A549 (cell line): ENCODE results near the gene NAA38. TPM values are rescaled to one million over a fixed set of nuclear protein-coding genes. Genes with fewer than 3 reads are reported as not detected.

Experiments
- ATAC-seq, 2 experiments: fragments of 200-7000 bp in 1 of 2; fragments of >200 bp in 1 of 2; cut with Nextera tagmentation in 1 of 2; cut with Tn5 transposase in 1 of 2; 3 replicates each; pipeline versions ENCODE4 v1.8.0 to v1.9.1; 2018 to 2020; ENCODE audit warnings: mild to moderate bottlenecking in 1 of 2, moderate library complexity in 1 of 2
- CTCF ChIA-PET: fragments of 300-600 bp; sonication (Branson Sonifier 250); formaldehyde crosslinking; extraction: SDS; loops from one replicate; lab custom pipeline; 2021; ENCODE audit warnings: antibody characterized with exemption, inconsistent platforms; lab: Yijun Ruan, JAX
- POLR2A ChIA-PET: fragments of 350-600 bp; formaldehyde crosslinking; extraction: SDS; loops from one replicate; lab custom pipeline; 2021; ENCODE audit warnings: antibody characterized with exemption, inconsistent platforms; lab: Yijun Ruan, JAX
- DNase-seq, 2 experiments: peaks; one replicate each; pipeline versions ENCODE4 v3.0.0 to v3.0.0-alpha.2; 2011 to 2016; ENCODE audit warnings: low read depth in 1 of 2, low spot score in 1 of 2
- FAIRE-seq: peaks from 2 replicates; lab custom pipeline; 2011; peaks lifted over from hg19 to GRCh38; lab: Jason Lieb, UNC
- H3K27ac ChIP-seq, 2 experiments: fragments of >200 bp; sonication (Bioruptor Twin); formaldehyde crosslinking; 3 replicates each; pipeline ENCODE4 v1.5.1; 2016 to 2017
- H3K4me1 ChIP-seq: fragments of >200 bp; sonication (Bioruptor Twin); formaldehyde crosslinking; 3 replicates; pipeline ENCODE4 v1.6.1; 2016
- H3K4me2 ChIP-seq: fragments of >200 bp; sonication (Bioruptor Twin); formaldehyde crosslinking; 3 replicates; pipeline ENCODE4 v1.6.1; 2016
- H3K4me3 ChIP-seq: fragments of >200 bp; sonication (Bioruptor Twin); formaldehyde crosslinking; 3 replicates; pipeline ENCODE4 v1.5.1; 2016
- H3K9me3 ChIP-seq: fragments of >200 bp; sonication (Bioruptor Twin); formaldehyde crosslinking; 3 replicates; pipeline ENCODE4 v1.6.1; 2016
- ATOH8 ChIP-seq: fragments of 250-450 bp; sonication (Bioruptor Pico); IDR thresholded peaks from 2 replicates; pipeline ENCODE4 v1.5.0; 2020; ENCODE audit warnings: low read depth, mild to moderate bottlenecking, moderate library complexity
- CHD2 ChIP-seq: fragments of 150-350 bp; IDR thresholded peaks from 2 replicates; pipeline ENCODE4 v1.6.1; 2014; ENCODE audit warnings: low read length; ENCODE audit not compliant: partially characterized antibody
- CTCF ChIP-seq: fragments of >200 bp; sonication (Bioruptor Twin); formaldehyde crosslinking; IDR thresholded peaks from 3 replicates; pipeline ENCODE4 v1.5.1; 2016
- EHMT2 ChIP-seq: fragments of 200-600 bp; sonication (generic); IDR thresholded peaks from 2 replicates; pipeline ENCODE4 v1.6.1; 2016; ENCODE audit warnings: antibody characterized with exemption, low read depth, mild to moderate bottlenecking, moderate library complexity
- ESRRA ChIP-seq: fragments of 150-350 bp; IDR thresholded peaks from 2 replicates; pipeline ENCODE4 v1.6.1; 2014; ENCODE audit warnings: mild to moderate bottlenecking, low read length, borderline replicate concordance
- FOSB ChIP-seq: fragments of 250-450 bp; sonication (Bioruptor Pico); IDR thresholded peaks from 2 replicates; pipeline ENCODE4 v1.5.0; 2020; ENCODE audit warnings: mild to moderate bottlenecking, moderate library complexity
- HES2 ChIP-seq: fragments of >200 bp; sonication (Bioruptor Twin); formaldehyde crosslinking; IDR thresholded peaks from 2 replicates; pipeline ENCODE4 v1.6.1; 2016
- HEYL ChIP-seq: fragments of 250-450 bp; sonication (Bioruptor Pico); IDR thresholded peaks from 2 replicates; pipeline ENCODE4 v1.8.0; 2021; ENCODE audit warnings: mild to moderate bottlenecking, moderate library complexity
- HOXA7 ChIP-seq: fragments of 250-450 bp; sonication (Bioruptor Pico); IDR thresholded peaks from 2 replicates; pipeline ENCODE4 v1.5.0; 2020; ENCODE audit warnings: mild to moderate bottlenecking, moderate library complexity
- JUN ChIP-seq, 2 experiments: fragments of >200 bp; sonication (Bioruptor Twin); formaldehyde crosslinking; IDR thresholded peaks; 2 replicates in 1 of 2; 3 replicates in 1 of 2; pipeline ENCODE4 v1.6.1; 2016 to 2017
- KDM5A ChIP-seq: fragments of 200-600 bp; sonication (generic); IDR thresholded peaks from 2 replicates; pipeline ENCODE4 v1.6.1; 2016; ENCODE audit warnings: antibody characterized with exemption, mild to moderate bottlenecking
- MAFK ChIP-seq: fragments of 450-650 bp; IDR thresholded peaks from 2 replicates; pipeline ENCODE4 v1.6.1; 2014; ENCODE audit not compliant: partially characterized antibody
- MYC ChIP-seq: IDR thresholded peaks from 2 replicates; pipeline ENCODE4 v1.6.1; 2012; ENCODE audit warnings: mild to moderate bottlenecking, inconsistent platforms, low read length, improper control_type of control experiment, borderline replicate concordance
- NFE2L2 ChIP-seq: fragments of 150-350 bp; conservative IDR thresholded peaks from 2 replicates; pipeline ENCODE4 v1.6.1; 2014; ENCODE audit warnings: low read length
- REST ChIP-seq: fragments of 200-600 bp; sonication (generic); IDR thresholded peaks from 2 replicates; pipeline ENCODE4 v1.6.1; 2016; ENCODE audit warnings: antibody characterized with exemption, mild to moderate bottlenecking, moderate library complexity
- SMC3 ChIP-seq: fragments of >200 bp; sonication (Bioruptor Twin); formaldehyde crosslinking; IDR thresholded peaks from 3 replicates; pipeline ENCODE4 v1.6.1; 2018; ENCODE audit warnings: inconsistent platforms
- TFCP2L1 ChIP-seq: fragments of 250-450 bp; sonication (Bioruptor Pico); IDR thresholded peaks from 2 replicates; pipeline ENCODE4 v1.5.0; 2021; ENCODE audit warnings: mild to moderate bottlenecking
- TP53 ChIP-seq: fragments of 250-450 bp; sonication (Bioruptor Pico); IDR thresholded peaks from 2 replicates; pipeline ENCODE4 v1.5.0; 2021; ENCODE audit warnings: mild to moderate bottlenecking, moderate library complexity
- ZC3H11A ChIP-seq: fragments of 450-650 bp; IDR thresholded peaks from 2 replicates; pipeline ENCODE4 v1.6.1; 2014; ENCODE audit warnings: antibody characterized with exemption, mild to moderate bottlenecking
- WGBS: methylation state at CpG from one replicate; pipeline ENCODE4 v1.1.6; 2017; ENCODE audit errors: missing lambda C conversion rate; 5-methylcytosine and 5-hydroxymethylcytosine counted together
- polyA plus RNA-seq, 4 experiments: library from polyadenylated mRNA; depleted of rRNA in 3 of 4; stranded (reverse); fragments of >200 nt; fragmentation: RNase III in 1 of 4; extraction: RNeasy Plus Mini Kit Qiagen cat#74134 plus additional on column Dnase treatment in 1 of 4; gene quantifications; 2 replicates in 3 of 4; 3 replicates in 1 of 4; pipeline ENCODE4 v1.2.3, GENCODE V29; 2011 to 2017
- TF ChIP-seq, protein P1 (sequence below): IDR thresholded peaks from 2 replicates; pipeline ENCODE4 v1.6.1; 2012
- TF ChIP-seq, protein P2 (sequence below): fragments of 150-350 bp; IDR thresholded peaks from 2 replicates; pipeline ENCODE4 v1.6.1; 2014; ENCODE audit warnings: low read depth, mild to moderate bottlenecking, low read length

NAA38 gene
- polyA plus RNA-seq, 2 of the 4 experiments (the other 2 are of a cell fraction): 102 to 287 TPM

DNA sequence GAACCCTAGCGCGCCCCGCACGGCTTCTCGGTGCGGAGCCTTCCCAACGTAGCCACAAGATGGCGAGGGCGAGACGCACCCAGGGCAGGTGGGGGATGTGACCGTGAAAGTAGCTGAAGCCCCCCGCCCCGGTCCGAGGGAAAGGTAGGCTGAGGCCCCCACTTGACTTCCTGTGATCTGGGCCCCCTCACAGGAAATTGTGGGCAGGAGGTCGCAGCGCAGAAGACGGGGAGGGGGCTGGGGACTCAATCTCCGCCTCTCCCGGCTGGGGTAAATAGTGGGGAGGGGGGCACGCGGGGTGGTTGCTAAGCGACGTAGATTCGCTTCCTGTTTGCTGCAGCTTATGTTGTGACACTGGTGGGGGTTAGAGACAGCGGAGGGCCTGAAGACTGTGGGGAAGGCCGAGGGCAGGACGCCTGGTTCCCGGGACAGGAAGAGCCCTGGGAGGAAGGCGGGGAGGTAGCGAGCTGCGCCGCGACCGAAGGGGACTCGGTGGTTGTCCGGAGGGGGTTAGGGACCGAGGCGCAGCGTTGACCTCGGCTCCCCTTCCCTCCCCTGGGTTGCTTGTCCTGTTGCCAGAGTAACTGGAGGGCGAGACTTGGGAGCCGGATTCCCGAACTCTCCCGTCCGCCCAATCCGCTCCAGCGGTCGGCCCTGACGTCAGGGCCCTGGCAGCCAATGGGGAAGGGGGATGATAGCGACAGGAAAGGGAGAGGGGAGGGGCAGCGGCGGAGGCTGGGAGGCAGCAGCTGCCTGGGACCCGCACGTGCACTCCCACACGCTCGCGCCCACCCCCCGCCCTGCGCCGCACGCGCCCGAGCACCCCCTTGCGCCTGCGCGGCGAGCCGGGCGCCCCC lies 22.2 kb downstream of the NAA38 start (continued):
- TF ChIP-seq ZC3H11A: no peak; the same call in 1 of the 2 replicates
- TF ChIP-seq REST: peak; percentile 32
- TF ChIP-seq JUN (IDR thresholded peaks at IDR 0.05): peak in 1 of 2 experiments; percentile 51; a peak in 1 of 5 replicates
- 0 out of 2 replicates have a peak, but pooled peaks have one; percentile 78 for TF ChIP-seq FOSB (CRISPR knock-in tag)
- TF ChIP-seq CTCF: peak; percentile 87
- TF ChIP-seq, protein P1, sequence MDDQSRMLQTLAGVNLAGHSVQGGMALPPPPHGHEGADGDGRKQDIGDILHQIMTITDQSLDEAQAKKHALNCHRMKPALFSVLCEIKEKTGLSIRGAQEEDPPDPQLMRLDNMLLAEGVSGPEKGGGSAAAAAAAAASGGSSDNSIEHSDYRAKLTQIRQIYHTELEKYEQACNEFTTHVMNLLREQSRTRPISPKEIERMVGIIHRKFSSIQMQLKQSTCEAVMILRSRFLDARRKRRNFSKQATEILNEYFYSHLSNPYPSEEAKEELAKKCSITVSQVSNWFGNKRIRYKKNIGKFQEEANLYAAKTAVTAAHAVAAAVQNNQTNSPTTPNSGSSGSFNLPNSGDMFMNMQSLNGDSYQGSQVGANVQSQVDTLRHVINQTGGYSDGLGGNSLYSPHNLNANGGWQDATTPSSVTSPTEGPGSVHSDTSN: no peak
- 0 out of 2 replicates have a peak, but pooled peaks have one; percentile 33 for TF ChIP-seq HOXA7
- 0 out of 2 replicates have a peak, but pooled peaks have one; percentile 40 for TF ChIP-seq TFCP2L1
- no peak for TF ChIP-seq HES2
- TF ChIP-seq EHMT2: no peak
- TF ChIP-seq MAFK: no peak
- peak; percentile 61; the same call in 1 of the 2 replicates for TF ChIP-seq TP53 (CRISPR knock-in tag)
- TF ChIP-seq HEYL: no peak
- peak; percentile 92 for TF ChIP-seq SMC3
- TF ChIP-seq CHD2: peak; percentile 65
- TF ChIP-seq MYC: peak; percentile 87; the same call in 1 of the 2 replicates

- 3% methylated on average over 19 of the region's 20 CpGs for WGBS
- ChIA-PET CTCF (interaction anchor here (0.7 to 25.1 kb wide), 34 partner anchors 5 to 560 kb away, joined by 3 to 677 read pairs (median 4); partner anchors contain the start of genes KDM6B, NAA38, RNF227 and TMEM88), POLR2A (interaction anchor here (0.7 to 6.7 kb wide), 6 partner anchors 9 to 23 kb away, joined by 3 to 44 read pairs (median 6); partner anchors contain the start of genes CYB5D1 and NAA38)
- Histone ChIP-seq H3K4me3 (peak overlapping the region; percentile 60), H3K4me1 (peaks cover 29% of the 10 kb centered on the region), H3K27ac (peak overlapping the region; percentile 76 to 89), H3K4me2 (peak overlapping the region; percentile 96), H3K9me3 (no peaks in the 10 kb centered on the region)
- ATAC-seq (peak; percentile 15 to 32; a peak in 5 of 6 replicates), DNase-seq (peak; percentile 50 to 76), FAIRE-seq (no peak)
- TF ChIP-seq NFE2L2 (no peak), SMC3 (no peak), KDM5A (peak; percentile 78; the same call in 1 of the 2 replicates), ATOH8 (CRISPR knock-in tag) (no peak), MYC (no peak), ESRRA (peak; percentile 62; the same call in 1 of the 2 replicates), REST (0 out of 2 replicates have a peak, but pooled peaks have one; percentile 2), MAFK (no peak)
- TF ChIP-seq, protein P2, sequence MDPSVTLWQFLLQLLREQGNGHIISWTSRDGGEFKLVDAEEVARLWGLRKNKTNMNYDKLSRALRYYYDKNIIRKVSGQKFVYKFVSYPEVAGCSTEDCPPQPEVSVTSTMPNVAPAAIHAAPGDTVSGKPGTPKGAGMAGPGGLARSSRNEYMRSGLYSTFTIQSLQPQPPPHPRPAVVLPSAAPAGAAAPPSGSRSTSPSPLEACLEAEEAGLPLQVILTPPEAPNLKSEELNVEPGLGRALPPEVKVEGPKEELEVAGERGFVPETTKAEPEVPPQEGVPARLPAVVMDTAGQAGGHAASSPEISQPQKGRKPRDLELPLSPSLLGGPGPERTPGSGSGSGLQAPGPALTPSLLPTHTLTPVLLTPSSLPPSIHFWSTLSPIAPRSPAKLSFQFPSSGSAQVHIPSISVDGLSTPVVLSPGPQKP: no peak
Observed at GRCh38 chr17:7834542-7834956, 22.8 kb downstream of the NAA38 start.
